ENCODE results near the gene BLNK.

BLNK gene

DNA sequence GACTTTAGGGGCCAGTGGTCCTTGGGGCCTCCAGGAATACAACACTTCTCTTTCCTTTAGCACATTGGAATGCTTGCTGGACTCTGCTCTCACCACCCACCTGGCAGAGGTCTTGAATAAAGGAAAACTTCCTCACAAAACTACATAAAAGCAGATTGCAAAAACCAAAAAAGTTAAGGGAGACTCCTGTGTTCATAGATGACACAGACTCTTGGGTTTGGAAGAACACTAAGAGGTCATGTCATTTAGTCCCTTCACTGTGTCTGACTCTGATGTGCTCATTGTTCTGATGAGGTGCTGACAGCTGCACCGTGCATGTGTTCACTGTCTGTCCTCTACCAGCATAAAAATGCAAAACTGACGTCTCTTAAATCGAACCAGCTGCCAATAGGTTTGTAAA is 11.4 kb downstream of the BLNK start:
- FAIRE-seq: no peak

DNA sequence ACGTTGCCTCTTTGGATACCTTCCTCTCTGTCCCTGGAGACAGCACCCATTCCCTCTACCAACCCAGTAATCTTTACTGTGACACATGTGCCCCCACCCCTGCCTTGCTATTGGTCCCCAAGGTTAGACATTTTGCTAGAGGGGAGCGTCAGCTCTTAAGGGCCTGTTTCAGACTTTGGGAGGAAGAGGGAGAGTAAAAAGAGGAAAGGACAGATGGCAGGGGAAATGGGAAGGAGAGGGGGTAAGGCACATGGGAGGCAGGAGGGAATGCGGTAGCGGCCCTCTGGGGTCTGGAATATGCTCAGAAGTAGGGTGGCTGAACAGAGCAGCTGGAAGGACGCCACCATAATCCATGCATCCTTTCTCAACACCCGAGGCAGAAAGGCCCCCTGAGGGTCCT is 12.2 kb downstream of the BLNK start:
- no peak for FAIRE-seq

DNA sequence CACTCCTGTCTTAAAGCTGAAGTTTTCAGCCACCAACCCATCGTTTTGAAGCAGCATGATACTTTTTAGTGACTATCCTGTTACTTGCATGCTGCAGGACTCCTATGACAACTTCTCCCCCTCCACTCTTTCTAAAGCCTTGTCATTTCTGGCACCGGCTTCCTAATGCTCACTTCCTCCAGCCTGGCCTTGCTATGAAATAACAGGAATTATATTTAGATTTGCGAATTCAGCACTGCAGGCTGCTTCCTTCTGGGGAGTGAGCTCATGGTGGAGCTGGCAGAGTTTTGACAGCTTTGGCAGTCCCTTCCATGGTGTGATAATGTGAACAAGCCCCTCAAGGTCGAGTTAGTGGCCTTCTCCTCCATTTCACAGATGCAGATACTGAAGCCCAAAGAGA is 13.4 kb downstream of the BLNK start:
- no peak for FAIRE-seq

DNA sequence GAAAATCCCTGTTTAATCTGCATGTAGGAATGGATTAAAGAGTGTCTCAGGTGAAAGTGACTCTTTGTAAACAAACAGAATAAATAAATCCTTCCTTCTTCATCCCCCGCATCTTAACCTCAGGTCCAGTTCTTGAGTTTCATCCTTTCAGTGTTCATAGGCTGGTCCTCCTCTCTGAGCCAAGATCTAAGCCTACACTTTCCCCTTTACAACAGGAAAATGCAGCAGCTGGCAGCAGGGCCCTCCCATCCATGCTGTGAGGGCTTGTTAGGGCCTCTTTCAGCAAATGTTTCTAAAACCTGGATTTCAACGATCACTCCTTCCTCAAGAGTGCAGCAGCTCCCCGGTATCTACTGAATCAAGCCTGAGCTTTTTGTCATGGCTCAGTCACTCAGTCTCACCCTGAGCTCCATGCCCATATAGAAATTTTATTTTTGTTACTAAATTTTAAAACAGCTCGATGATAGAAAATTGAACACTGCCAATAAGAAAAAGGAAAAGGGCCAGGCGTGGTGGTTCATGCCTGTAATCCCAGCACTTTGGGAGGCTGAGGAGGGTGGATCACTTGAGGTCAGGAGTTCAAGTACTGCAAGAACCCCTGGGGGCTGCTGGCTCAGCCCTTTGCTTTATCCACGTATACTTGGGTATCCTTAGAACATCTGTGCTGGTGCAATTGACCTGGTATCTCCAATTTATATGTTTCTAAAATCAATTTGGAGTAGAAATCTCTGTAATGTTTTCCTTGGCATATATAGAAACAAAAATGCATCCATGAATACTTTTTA is 15.6 kb downstream of the BLNK start:
- FAIRE-seq: no peak

DNA sequence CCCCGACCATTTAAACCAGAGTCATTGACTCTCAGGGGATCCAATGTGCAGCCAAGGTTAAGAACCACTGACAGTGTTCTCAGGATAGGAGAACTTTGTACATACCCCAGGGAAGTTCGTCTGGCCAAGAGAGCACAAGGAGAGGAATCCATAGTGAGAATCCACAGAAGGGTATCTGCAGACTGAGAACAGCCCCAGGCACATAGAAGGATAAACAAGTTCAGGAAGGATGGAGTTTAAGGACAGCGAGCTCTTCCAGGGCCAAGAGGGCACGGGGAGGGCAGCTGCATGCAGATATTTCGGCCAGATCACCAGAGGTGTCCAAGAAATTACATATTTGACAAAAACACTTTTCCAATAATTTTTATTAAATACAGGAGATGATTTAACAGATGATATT is 16.4 kb downstream of the BLNK start:
- no peak for FAIRE-seq

DNA sequence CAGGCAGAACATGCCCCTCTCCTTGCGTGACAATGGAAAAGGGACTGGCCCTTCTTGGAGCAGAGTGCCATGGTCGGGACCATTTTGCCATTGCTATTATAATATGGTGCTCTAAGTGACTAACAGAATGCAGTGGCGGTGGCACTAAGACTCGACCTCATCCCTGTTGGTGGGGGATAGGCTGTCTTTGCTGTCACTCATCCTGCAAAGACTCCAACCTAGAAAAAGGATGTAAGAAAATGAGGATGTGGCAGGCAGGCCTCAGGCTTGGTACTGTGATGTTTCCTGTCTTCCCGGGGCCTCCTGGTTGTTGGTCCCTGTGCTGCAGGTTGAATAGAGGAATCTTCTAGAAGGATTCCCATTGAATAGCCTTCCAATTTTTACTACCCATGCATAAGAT is 18.6 kb downstream of the BLNK start:
- no peak for FAIRE-seq

DNA sequence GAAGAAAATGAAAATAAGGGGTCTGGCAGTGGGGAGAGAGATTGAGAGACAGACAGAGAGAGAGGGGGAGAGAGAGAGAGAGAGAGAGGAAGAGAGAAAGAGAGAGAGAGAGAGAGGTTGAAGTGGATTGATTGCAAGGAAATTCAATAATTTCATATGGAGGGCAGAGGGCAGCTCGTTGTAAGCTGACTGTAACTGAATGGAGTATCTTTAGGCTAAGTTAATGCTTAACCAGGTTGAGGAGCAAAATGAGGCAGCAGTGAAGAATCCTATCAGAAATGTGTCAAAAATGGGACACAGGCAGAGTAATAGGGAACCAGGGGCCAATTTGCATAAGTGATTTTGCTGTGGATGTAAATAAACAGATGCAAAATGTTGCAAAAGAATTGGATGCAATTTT is 21.0 kb downstream of the BLNK start:
- FAIRE-seq: no peak

DNA sequence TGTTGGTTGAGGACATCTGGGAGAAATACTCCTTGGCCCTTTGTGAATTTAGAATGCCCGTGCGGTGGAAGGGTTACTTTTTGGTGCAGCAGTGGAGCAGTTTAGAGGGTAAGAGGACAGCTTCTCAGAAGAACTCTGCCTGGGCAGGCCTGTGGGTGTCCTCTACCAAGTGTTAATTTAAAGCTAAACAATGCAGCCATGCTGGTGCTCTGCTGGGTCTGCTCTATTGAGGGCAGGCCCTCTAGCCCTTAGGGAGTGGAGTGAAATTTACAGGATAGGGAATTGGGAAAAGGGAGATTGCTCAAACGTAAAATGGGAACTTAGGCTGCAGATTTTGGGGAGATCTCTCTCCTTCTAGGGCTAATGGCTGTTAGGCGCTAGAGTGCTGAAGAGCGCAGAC is 22.1 kb downstream of the BLNK start:
- FAIRE-seq: no peak

DNA sequence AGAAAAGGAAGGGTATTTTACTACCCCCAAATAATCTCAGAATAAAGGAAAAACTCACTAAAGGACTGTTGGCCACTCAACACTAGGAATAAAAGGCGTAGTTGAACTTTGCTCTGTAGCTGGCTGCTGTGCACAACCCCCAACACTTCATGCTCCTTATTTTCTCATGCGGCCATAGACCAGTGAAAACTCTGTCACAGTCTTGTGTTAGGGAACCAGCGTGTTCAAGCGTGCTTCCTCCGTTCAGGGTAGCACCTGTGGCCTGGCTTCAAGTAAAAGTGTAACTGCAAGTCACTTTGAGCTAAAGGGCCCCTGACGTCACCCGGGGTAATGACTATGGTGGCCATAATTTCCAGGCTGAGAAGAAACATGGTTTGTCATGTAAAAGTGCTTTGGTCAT is 27.0 kb downstream of the BLNK start:
- no peak for FAIRE-seq

DNA sequence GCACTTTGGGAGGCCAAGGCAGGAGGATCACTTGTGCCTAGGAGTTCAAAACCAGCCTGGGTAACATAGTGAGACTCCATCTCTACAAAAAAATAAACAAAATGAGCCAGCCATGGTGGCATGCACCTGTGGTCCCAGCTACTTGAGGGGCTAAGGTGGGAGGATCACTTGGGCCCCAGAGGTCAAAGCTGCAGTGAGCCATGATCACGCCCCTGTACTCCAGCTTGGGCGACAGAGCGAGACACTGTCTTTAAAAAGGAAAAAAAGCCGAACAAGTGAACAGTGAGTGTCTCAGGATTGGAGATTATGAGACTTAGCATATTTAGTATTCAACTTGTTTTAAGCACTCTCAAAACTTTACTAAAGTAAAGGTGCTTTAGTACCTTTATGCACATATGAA is 28.1 kb downstream of the BLNK start:
- no peak for FAIRE-seq

DNA sequence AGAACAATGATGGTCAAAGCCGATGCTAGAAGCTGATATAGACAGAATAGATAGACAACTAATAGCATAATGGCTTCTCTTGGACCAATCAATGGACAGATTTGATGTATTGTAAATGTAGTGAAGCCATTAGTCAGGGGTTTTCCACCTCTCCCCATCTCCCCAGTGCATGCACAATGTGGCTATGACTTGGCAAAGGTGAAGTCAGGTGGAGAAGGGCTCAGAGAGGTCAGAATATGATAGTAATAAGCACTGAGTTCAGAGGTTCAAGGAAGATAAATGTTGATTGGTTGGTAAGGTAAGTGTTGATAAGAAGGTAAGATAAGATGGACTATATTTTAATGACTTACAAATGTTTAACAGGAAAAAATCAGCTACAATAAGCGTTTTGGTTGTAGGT is 28.5 kb downstream of the BLNK start:
- no peak for FAIRE-seq

DNA sequence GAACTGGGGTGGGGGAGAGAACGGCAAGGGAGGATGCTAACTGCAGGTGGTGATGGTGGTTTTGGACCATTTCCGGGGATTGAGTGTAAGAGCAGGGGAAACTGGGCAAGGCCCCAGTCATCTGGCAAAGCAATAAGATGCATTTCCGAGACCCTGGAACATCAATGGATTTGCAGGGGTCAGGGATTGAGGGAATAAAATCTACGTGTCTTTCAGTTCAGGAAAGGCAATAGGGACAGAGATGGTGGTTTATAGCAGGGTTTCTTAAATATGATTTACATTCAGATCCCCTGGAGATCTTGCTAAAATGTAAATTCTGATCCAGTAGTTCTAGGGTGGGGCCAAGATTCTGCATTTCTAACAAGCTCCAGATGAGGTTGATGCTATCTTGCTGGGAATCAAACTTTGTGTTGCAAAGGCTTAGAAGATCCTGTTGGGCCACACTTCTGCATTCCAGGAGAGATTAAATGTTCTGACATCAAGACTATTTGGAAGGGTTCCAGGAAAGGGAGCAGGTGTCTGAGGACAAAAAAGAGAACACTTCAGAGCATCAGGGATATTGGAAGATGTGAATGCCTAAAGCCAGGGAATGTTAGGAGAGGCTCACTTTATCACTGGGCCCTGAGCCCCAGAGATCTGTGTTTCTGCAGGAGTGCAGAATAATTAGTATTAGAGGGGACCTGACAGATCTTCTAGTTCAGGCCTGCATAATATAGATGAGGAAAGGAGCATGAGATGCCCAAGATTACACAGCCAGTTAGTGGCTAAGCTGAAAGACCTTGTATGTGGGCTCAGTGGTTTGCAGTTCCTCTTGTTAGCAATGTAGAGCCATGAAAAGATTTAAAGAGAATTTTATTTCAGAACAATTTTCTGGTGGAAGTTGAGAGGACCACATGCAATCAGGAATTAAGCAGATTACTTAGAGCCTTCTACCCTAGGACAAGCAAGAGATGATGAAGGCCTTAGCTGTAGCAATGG is 32.4 kb downstream of the BLNK start:
- FAIRE-seq: no peak

DNA sequence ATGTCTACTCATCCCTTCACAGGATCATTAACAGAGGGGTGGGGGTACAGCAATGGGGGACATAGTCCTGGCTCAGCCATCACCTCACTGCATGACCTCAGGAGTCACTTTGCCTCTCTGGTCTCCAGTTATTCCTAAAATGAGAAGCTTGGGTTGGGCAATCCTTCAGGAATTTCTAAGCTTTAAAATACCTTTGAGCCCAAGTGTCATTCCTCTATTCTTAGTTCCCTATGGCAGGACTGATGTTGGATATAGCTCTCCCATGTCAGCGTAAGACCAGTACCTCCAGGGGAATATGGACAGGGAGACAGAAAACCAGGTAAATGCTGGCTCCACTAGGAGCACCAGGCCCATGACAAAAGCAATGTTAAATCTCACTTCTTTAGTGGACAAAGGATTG is 34.5 kb downstream of the BLNK start:
- FAIRE-seq: no peak

DNA sequence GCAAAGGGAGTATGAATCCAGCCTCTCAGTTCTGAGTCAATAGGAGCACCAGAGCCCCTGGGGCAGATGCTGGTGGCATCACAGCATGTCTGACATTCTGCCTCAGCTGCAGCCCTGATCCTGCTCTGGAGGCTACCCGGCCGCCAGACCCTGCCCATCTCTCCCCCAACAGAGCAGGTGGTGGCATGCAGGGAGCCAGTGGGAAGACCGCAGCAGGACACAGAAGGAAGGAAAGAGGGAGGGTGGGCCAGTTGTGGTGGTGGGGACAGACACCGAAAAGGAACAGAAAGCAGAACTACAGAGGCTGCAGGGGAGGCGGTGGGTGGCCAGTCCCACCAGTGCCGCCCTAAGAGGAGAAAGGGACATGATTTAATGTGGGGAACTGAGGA is 35.3 kb downstream of the BLNK start:
- FAIRE-seq: no peak

DNA sequence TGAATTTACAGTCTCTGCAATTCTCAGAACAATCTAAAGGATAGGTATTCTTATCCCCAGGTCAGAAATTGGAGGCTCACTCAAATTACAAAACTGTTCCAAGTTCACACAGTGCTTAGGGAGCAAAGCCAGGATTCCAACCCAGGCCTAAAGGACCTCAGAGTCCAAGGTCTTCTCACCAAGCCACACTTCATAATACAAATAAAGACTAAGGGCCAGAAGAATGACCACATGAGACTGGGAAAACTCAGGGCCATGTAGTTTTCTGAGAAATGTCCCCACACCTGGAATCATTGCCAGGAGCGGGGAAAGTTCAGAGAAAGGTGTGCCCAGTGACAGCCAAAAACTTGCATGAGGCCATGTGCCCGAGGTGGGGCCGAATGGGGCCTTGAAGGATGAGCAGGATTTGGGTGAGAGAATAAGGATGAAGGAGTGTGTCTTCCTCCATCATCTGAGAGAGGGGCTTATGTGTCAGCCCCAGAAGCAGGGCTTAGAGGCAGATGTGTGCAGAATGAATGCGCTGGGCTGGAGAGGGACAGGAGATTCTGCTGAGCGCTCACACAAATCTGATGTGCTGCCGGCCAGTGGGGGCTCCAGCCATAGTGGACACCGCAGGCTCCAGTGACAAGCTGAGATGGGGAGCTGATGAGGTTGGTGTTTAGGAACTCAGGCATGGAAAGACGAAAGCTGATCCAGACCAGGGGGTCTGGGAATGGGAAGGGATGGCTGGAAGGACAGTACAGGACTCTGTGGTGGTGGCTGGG is 35.9 kb downstream of the BLNK start:
- no peak for FAIRE-seq

DNA sequence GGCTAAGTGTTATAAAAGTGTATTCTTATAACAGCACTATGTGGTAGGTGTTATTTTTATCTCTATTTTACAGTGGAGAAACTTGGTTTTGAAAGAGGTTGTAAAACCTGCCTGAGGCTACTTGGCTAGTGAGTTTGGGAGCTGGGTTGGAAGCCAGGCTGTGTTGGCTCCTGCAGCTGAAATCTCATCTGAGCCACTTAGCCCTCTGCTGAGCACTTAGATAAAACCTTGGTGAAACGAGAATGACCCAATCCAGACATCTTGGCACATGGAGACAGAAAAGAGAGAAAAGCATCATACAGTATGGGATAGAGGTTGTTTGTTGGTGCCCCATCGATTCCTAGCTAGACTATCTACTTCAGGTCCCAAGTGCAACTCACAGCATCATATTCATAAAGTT is 37.4 kb downstream of the BLNK start:
- FAIRE-seq: no peak

DNA sequence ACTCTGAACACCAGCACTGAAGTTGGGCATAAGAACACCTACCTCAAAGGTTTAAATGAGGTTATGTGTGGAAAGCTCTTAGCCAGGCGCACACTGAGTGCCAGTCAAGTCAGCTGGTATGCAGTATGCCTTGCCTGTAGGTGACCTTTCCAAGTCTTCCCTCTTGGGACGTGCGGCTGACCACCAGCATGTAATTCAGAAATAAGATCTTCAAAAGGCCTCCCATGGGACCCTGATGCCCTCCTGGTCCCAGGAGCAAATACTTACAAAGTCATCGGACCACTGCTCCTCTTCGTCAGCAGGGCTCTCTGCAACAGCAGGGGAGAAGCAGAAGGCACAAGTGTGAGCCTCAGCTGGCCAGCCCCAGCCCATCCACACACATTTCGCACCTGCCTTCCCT is 40.8 kb downstream of the BLNK start:
- no peak for FAIRE-seq

DNA sequence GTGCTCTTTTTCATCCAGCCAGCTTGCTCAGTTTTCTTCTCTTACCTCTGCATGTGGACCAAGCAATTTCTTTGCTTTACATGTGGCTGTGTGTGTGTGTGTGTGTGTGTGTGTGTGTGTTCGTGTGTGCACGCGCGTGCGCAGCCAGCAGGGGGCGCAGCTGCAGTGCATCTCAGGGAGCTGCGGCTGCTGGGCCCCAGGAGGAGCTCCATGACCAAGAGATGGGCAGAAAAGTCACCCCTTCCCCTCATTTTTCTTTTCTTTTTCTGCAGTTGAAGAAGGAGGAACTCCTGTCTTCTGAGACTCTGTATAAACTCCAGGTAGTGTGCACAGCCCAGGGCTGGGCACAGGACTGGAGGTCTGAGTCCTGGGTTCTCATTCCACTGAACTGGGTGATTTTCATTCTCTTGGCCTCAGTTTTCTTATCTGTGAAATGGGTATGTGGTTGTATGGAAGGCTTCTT is 41.8 kb downstream of the BLNK start:
- no peak for FAIRE-seq

DNA sequence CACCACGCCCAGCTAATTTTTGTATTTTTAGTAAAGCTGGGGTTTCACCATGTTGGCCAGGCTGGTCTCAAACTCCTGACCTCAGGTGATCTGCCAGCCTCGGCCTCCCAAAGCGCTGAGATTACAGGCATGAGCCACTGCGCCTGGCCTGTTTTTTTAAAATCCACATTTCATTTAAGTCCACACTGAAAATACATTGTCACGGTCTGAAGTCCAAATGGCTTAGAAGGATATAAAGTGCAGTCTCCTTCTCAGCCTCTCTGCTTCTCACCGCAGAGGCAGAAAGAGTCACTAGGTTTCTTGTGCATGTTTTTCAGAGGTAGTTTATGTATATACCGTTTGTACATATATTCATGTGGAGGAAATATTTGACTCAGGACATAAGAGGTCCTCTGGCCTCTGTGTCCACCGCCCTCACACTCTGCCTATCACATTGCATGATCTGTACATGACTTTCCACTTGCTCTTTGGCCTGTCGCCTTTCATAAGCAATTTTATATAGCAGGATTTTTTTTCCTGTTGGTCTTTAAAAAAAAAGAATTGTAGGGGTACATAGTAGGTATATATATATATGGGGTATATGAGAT is 42.9 kb downstream of the BLNK start:
- FAIRE-seq: no peak

DNA sequence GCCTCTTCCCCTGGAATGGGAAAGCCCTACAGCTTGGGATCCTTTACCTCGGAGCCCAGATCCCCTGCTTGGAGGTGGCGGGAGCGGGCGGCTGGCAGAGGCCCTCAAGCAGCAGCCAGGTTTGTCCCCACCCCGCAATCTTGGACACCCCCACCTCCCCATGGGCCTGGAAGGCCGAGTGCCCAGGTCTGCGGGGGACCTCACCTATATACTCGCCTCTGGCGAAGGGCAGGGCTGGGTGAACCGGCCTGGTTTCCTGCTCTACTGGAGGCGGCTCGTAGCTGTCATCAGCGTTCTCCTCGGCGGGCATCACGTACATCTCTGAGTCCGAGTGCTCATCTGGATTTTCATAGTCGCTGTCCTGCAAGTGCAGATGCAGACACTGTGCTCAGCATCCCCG is 44.2 kb downstream of the BLNK start:
- no peak for FAIRE-seq

DNA sequence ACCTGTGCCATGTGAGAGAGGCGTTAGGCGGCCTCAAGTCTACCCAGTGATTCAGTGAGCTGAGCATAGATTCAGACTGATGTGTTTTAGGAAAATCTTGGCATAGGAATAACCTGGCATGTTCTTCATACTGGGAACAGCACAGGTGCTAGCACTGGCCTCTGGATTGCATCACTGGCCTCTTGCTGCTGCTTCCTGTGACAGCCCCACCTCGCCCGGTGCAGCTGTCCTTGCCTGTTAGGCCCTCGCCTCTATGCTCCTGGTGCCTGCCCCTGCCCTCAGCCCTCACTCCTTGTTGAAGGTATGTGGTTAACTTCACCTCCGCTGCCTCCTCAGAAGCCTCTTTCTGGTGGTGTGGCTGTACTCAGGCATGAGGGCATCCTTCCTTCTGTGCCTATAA is 46.2 kb downstream of the BLNK start:
- FAIRE-seq: no peak

DNA sequence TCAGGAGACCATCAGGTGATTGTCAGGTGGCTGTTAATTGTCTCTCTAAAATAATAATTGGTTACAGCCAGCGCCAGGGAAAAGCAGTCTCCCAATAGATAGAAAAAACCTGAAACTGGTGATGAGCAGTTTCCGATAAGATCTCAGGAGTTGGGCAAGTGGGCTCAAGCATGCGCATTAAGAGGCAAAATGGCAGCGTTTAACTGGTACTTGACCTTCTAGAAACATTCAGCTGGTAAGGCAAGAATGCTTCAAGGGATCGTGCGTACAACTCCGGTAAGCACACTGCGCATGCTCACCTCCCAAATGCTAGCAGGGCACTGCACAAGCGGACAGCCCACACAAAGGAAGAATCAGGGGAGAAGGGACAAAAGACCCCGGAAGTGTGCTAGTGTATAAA is 48.5 kb downstream of the BLNK start:
- FAIRE-seq: no peak

DNA sequence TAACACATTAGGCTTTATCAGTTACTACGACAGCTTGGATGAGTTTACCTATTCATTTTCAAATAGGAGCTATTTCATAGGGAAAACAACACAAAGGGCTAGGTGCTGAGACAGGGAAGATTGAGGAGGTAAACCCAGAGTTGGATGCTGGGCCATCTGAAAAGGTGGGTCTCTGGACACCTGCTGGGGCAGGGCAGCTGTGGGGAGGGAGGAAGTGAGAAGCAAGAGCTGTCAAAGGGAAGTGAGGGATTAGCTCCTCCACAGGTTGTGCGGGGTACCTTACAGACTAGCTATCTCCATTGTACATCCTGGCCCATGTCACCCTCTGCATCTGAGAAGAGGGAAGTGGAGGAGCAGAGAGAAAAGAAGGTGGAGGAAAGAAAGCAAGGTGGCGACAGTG is 48.9 kb downstream of the BLNK start:
- FAIRE-seq: no peak

Measured in A204.1 (cell line).